Tracheal epithelial cell (primary cell): ENCODE results near the gene MAP3K7. TPM values are rescaled to one million over a fixed set of nuclear protein-coding genes. Genes with fewer than 3 reads are reported as not detected.

ENCODE experiments used
- total RNA-seq: library from RNA; depleted of rRNA; stranded (reverse); fragments of >200 nt; gene quantifications from 2 replicates; pipeline ENCODE4 v1.2.1, GENCODE V29; 2014

MAP3K7 gene
- 23.4 and 26.3 TPM in 2 replicates for total RNA-seq

DNA sequence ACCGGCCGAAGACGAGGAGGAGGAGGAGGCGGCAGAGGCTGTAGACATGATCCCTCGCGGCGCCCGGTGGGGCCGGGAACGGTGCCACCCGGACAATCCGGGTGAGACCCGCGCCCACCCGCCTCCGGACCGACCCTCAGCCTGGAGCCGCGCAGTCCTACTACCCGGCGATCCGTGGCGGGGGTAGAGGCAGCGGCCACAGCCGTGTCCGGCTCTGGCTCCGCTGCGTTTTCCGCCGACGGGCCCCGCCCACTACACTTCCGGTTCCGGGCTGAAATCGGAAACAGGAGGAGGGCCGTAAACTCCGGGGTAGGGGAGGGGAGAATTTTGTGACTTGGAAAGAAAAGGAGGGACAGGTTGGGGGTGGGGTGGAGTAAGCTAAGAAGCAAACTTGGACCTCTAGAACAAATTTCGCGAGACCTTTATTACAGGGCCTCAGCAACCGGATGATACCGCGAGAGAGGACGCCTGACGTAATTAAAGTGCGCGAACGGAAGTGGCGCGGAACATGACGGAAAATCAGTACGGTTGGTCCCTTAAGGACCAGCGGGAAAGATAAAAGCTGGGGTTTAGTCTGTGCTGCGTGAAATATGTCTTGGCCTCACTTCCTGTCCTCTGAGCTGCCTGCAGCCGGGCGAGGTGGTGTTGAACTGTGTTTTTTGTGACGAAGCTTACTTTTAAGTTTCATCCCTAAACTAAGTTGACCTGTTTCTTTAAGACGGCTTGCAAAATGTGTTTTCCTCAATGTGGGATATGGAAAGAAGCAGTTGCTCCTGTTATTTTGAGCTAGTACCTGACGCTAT lies at the start of gene MAP3K7:
TSS of gene MAP3K7 (minus strand) at position 237 of the 803 bp plus-strand sequence. CDS start at position 48, 189 bp downstream.

